T-cell (primary cell): ENCODE results near the gene ARHGAP9. TPM values are rescaled to one million over a fixed set of nuclear protein-coding genes. Genes with fewer than 3 reads are reported as not detected.

Experiments
- ATAC-seq, 4 experiments: fragments of 200-7000 bp in 3 of 4; fragments of 150-1000 bp in 1 of 4; cut with Tn5 transposase; replicated peaks in 1 of 4; 1 replicate in 3 of 4; 2 replicates in 1 of 4; pipeline ENCODE4 v1.10.0; 2021; ENCODE audit warnings: moderate library complexity in 3 of 4, mild to moderate bottlenecking in 2 of 4, moderate number of reproducible peaks in 1 of 4
- CTCF ChIA-PET, 2 donors: fragments of 300-600 bp; sonication (Branson Sonifier 250); formaldehyde crosslinking; loops; one replicate each; lab custom pipeline; 2022; ENCODE audit warnings: antibody characterized with exemption in 2 of 2; lab: Charles Lee
- POLR2A ChIA-PET, 2 donors: fragments of 300-600 bp; sonication (Branson Sonifier 250); formaldehyde crosslinking; loops; one replicate each; lab custom pipeline; 2022; ENCODE audit warnings: antibody characterized with exemption in 2 of 2; lab: Charles Lee
- DNase-seq, 35 experiments: peaks; one replicate each; pipeline versions ENCODE4 v3.0.0 to v3.0.0-alpha.2; 2013 to 2023
- H3K27ac ChIP-seq: one replicate; pipeline ENCODE4 v1.5.1; 2013; ENCODE audit warnings: low read length
- H3K27me3 ChIP-seq, 2 experiments: replicated peaks in 1 of 2; 1 replicate in 1 of 2; 2 replicates in 1 of 2; pipeline versions ENCODE4 v1.6.1 to v1.7.0; 2013; ENCODE audit warnings: low read length in 1 of 2, mixed read lengths in 1 of 2; ENCODE audit not compliant: control insufficient read depth in 2 of 2, insufficient read depth in 2 of 2; ENCODE audit errors: extremely low read depth in 1 of 2
- H3K36me3 ChIP-seq, 2 donors: 1 replicate in 1 of 2; 2 replicates in 1 of 2; pipeline versions ENCODE4 v1.6.1 to v1.7.0; 2013; ENCODE audit warnings: low read length in 1 of 2; ENCODE audit not compliant: control insufficient read depth in 2 of 2, insufficient read depth in 1 of 2; ENCODE audit errors: extremely low read depth in 1 of 2
- H3K4me1 ChIP-seq, 2 experiments: 1 replicate in 1 of 2; 2 replicates in 1 of 2; pipeline versions ENCODE4 v1.6.1 to v1.7.0; 2013; ENCODE audit warnings: low read length in 2 of 2, mixed read lengths in 1 of 2; ENCODE audit not compliant: insufficient read depth in 2 of 2, control insufficient read depth in 1 of 2; ENCODE audit errors: extremely low read depth in 1 of 2
- H3K4me3 ChIP-seq, 2 donors: 1 replicate in 1 of 2; 2 replicates in 1 of 2; pipeline versions ENCODE4 v1.5.1 to v1.7.0; 2013; ENCODE audit warnings: mild to moderate bottlenecking in 2 of 2, low read length in 1 of 2, moderate library complexity in 1 of 2; ENCODE audit not compliant: control insufficient read depth in 1 of 2; ENCODE audit errors: extremely low read depth in 1 of 2
- H3K9me3 ChIP-seq: 2 replicates; pipeline ENCODE4 v1.7.0; 2013
- H3K27ac Mint-ChIP-seq, 2 donors: one replicate each; pipeline ENCODE4 v1.8.0; 2020 to 2021; ENCODE audit warnings: mild to moderate bottlenecking in 2 of 2, mixed read lengths in 2 of 2
- H3K27me3 Mint-ChIP-seq, 2 donors: one replicate each; pipeline ENCODE4 v1.8.0; 2021 to 2022; ENCODE audit warnings: mixed read lengths in 2 of 2
- H3K36me3 Mint-ChIP-seq: one replicate; pipeline ENCODE4 v1.8.0; 2021; ENCODE audit warnings: mixed read lengths
- H3K4me1 Mint-ChIP-seq, 3 donors: one replicate each; pipeline ENCODE4 v1.8.0; 2020 to 2022; ENCODE audit warnings: mixed read lengths in 3 of 3, mild to moderate bottlenecking in 1 of 3
- H3K4me3 Mint-ChIP-seq, 3 donors: one replicate each; pipeline ENCODE4 v1.8.0; 2020 to 2022; ENCODE audit warnings: mild to moderate bottlenecking in 3 of 3, mixed read lengths in 3 of 3, moderate library complexity in 3 of 3
- H3K9me3 Mint-ChIP-seq, 3 donors: one replicate each; pipeline ENCODE4 v1.8.0; 2020 to 2022; ENCODE audit warnings: mixed read lengths in 3 of 3
- WGBS: methylation state at CpG from one replicate; pipeline ENCODE4 v1.1.5; 2013; ENCODE audit warnings: missing lambda C conversion rate; ENCODE audit not compliant: insufficient coverage; 5-methylcytosine and 5-hydroxymethylcytosine counted together
- total RNA-seq, 35 experiments: library from RNA in 6 of 35; stranded (reverse) in 6 of 35; fragments of 120-200 nt in 1 of 35; gene quantifications; one replicate each; pipeline versions ENCODE4 v1.2.1 to v1.2.4 and lab custom pipeline; 2013 to 2026

Gene ARHGAP9
- total RNA-seq, 5 donors from 2014 or later (not counting 1 experiment from before 2014, with no cell fraction given), result 198 to 413 (median 243) TPM

- peaks cover 16 to 35% of the 10 kb centered on the region in 2 experiments for H3K4me1 ChIP-seq
- Mint-ChIP-seq H3K4me1 (peaks cover 31 to 46% (median 43%) of the 10 kb centered on the region in 3 donors), H3K9me3 (no peaks in the 10 kb centered on the region), H3K27me3 (peaks cover 0 to 16% of the 10 kb centered on the region in 2 donors), H3K4me3 (peak overlapping the region in 1 of 3 donors; percentile 5), H3K36me3 (peaks cover 22% of the 10 kb centered on the region), H3K27ac (no peak overlapping the region)
- ChIA-PET CTCF (interaction anchor here in 1 of 2 donors (0.5 kb wide), 1 partner anchor 11 kb away, joined by 4 read pairs; no protein-coding TSS in a partner anchor), POLR2A (no interaction called here)
- H3K36me3 ChIP-seq, result peaks cover 9 to 13% of the 10 kb centered on the region in 2 donors
- ATAC-seq (no peak), DNase-seq (no peak)
- WGBS, result 93% methylated on average over 12 of the region's 12 CpGs
- H3K27me3 ChIP-seq, result peaks cover 0 to 27% of the 10 kb centered on the region in 2 experiments
- no peaks in the 10 kb centered on the region for H3K9me3 ChIP-seq
- no peak overlapping the region for H3K4me3 ChIP-seq
- no peak overlapping the region for H3K27ac ChIP-seq
These were observed 15.1 kb downstream of the ARHGAP9 start for GRCh38 chr12:57464569-57464968.

GRCh38 chr12:57462912-57463253 is 16.8 kb downstream of the ARHGAP9 start:
- Histone ChIP-seq H3K27me3 (peaks cover 0 to 27% of the 10 kb centered on the region in 2 experiments), H3K4me1 (peaks cover 16 to 48% of the 10 kb centered on the region in 2 experiments), H3K27ac (no peak overlapping the region), H3K36me3 (peaks cover 0 to under 1% of the 10 kb centered on the region in 2 donors), H3K9me3 (no peaks in the 10 kb centered on the region), H3K4me3 (no peak overlapping the region)
- Mint-ChIP-seq H3K36me3 (peaks cover 11% of the 10 kb centered on the region), H3K9me3 (no peaks in the 10 kb centered on the region), H3K27me3 (peaks cover 0 to 16% of the 10 kb centered on the region in 2 donors), H3K4me3 (peak overlapping the region; percentile 81 to 88 (median 86)), H3K27ac (peak overlapping the region in 1 of 2 donors; percentile 80), H3K4me1 (peaks cover 38 to 51% (median 50%) of the 10 kb centered on the region in 3 donors)
- ATAC-seq, result no peak
- ChIA-PET CTCF (interaction anchor here (0.6 to 5.8 kb wide), 6 partner anchors 14 to 824 kb away, joined by 3 to 53 read pairs (median 3); partner anchors contain the start of gene INHBC (in 1 of the 2)), POLR2A (no interaction called here)
- DNase-seq, result no peak
- 41% methylated on average over 4 of the region's 5 CpGs for whole genome bisulfite sequencing

GRCh38 chr12:57462251-57462911 is 17.3 kb downstream of the ARHGAP9 start:
- H3K9me3 Mint-ChIP-seq, result no peaks in the 10 kb centered on the region
- peak; percentile 67 to 76 (median 72) for ATAC-seq
- H3K4me1 ChIP-seq, result peaks cover 16 to 48% of the 10 kb centered on the region in 2 experiments
- peak overlapping the region; percentile 81 to 88 (median 88) for H3K4me3 Mint-ChIP-seq
- no peaks in the 10 kb centered on the region for H3K36me3 ChIP-seq
- H3K4me3 ChIP-seq, result peak overlapping the region; percentile 51 to 88
- WGBS, result 0% methylated on average over 7 of the region's 28 CpGs
- peaks cover 38 to 51% (median 50%) of the 10 kb centered on the region in 3 donors for H3K4me1 Mint-ChIP-seq
- no peaks in the 10 kb centered on the region for H3K9me3 ChIP-seq
- peak; percentile 72 to 94 (median 82) for DNase-seq
- H3K36me3 Mint-ChIP-seq, result peaks cover 6% of the 10 kb centered on the region
- peaks cover 0 to 16% of the 10 kb centered on the region in 2 donors for H3K27me3 Mint-ChIP-seq
- H3K27ac Mint-ChIP-seq, result peak overlapping the region; percentile 70 to 80
- peaks cover 0 to 27% of the 10 kb centered on the region in 2 experiments for H3K27me3 ChIP-seq
- ChIA-PET POLR2A (no interaction called here), CTCF (interaction anchor here (0.8 to 5.8 kb wide), 5 partner anchors 14 to 33 kb away, joined by 3 to 53 read pairs (median 4); partner anchors contain the start of gene ARHGAP9 (in 1 of the 2))
- H3K27ac ChIP-seq, result no peak overlapping the region

GRCh38 chr12:57461917-57462250 is 17.8 kb downstream of the ARHGAP9 start:
- Histone ChIP-seq H3K36me3 (no peaks in the 10 kb centered on the region), H3K27ac (no peak overlapping the region), H3K4me1 (peaks cover 16 to 48% of the 10 kb centered on the region in 2 experiments), H3K27me3 (peaks cover 0 to 27% of the 10 kb centered on the region in 2 experiments), H3K4me3 (peak overlapping the region; percentile 51 to 88), H3K9me3 (no peaks in the 10 kb centered on the region)
- Mint-ChIP-seq H3K27ac (peak overlapping the region in 1 of 2 donors; percentile 59), H3K27me3 (peaks cover 0 to 16% of the 10 kb centered on the region in 2 donors), H3K4me1 (peaks cover 34 to 51% (median 50%) of the 10 kb centered on the region in 3 donors), H3K9me3 (no peaks in the 10 kb centered on the region), H3K36me3 (peaks cover 1% of the 10 kb centered on the region), H3K4me3 (peak overlapping the region; percentile 81 to 88 (median 88))
- ChIA-PET POLR2A (interaction anchor here in 1 of 2 donors (0.5 kb wide), 1 partner anchor 48 kb away, joined by 5 read pairs; no protein-coding TSS in a partner anchor), CTCF (interaction anchor here (0.6 to 5.8 kb wide), 5 partner anchors 15 to 25 kb away, joined by 4 to 53 read pairs (median 4); partner anchors contain the start of gene ARHGAP9 (in 1 of the 2))
- whole genome bisulfite sequencing, result 0% methylated on average over 2 of the region's 9 CpGs
- DNase-seq (peak in 2 of 35 experiments; percentile 19 to 47), ATAC-seq (no peak)

- Histone ChIP-seq H3K36me3 (no peaks in the 10 kb centered on the region), H3K4me1 (peaks cover 16 to 49% of the 10 kb centered on the region in 2 experiments), H3K9me3 (no peaks in the 10 kb centered on the region), H3K27ac (no peak overlapping the region), H3K27me3 (peaks cover 0 to 28% of the 10 kb centered on the region in 2 experiments), H3K4me3 (peak overlapping the region; percentile 51 to 88)
- POLR2A ChIA-PET, result interaction anchor here in 1 of 2 donors (0.5 kb wide), 1 partner anchor 49 kb away, joined by 5 read pairs; no protein-coding TSS in a partner anchor
- DNase-seq, result peak in 3 of 35 experiments; percentile 19 to 49 (median 26)
- Mint-ChIP-seq H3K4me3 (peak overlapping the region; percentile 81 to 88 (median 88)), H3K4me1 (peaks cover 34 to 56% (median 50%) of the 10 kb centered on the region in 3 donors), H3K9me3 (no peaks in the 10 kb centered on the region), H3K36me3 (no peaks in the 10 kb centered on the region), H3K27me3 (peaks cover 0 to 16% of the 10 kb centered on the region in 2 donors), H3K27ac (no peak overlapping the region)
- no peak for ATAC-seq
- WGBS, result 0% methylated on average over 4 of the region's 32 CpGs
- CTCF ChIA-PET, result interaction anchor here (0.6 to 5.8 kb wide), 4 partner anchors 15 to 19 kb away, joined by 3 to 53 read pairs (median 4); partner anchors contain the start of gene ARHGAP9 (in 1 of the 2)
These were observed 18.3 kb downstream of the ARHGAP9 start for GRCh38 chr12:57461276-57461916.
